Stimulated activated effector memory CD8-positive, alpha-beta T cell treated with anti-CD3 and anti-CD28 coated beads, Interleukin-12 subunit alpha, Interleukin-12 subunit beta, amount 100 ng/mL, for 72 hours (primary cell): ENCODE measurements around the gene DIS3L.
A peak's percentile ranks its signal among the peaks of the same experiment; 100 is the strongest.
"Not testable (repeated sequence)": the region's sequence is repeated elsewhere in the genome, so short reads cannot be mapped to it uniquely, and the experiment has no call there.

ENCODE experiments used
- ATAC-seq: fragments of 150-1000 bp; cut with Tn5 transposase; 2 replicates; pipeline ENCODE4 v1.10.0; 2021
- DNase-seq, 2 donors: peaks; one replicate each; pipeline ENCODE4 v3.0.0; 2021 to 2022; ENCODE audit warnings: low spot score in 2 of 2
- H3K27ac Mint-ChIP-seq: one replicate; pipeline ENCODE4 v1.8.0; 2022; ENCODE audit warnings: mild to moderate bottlenecking, mixed read lengths
- H3K36me3 Mint-ChIP-seq: one replicate; pipeline ENCODE4 v1.8.0; 2022; ENCODE audit warnings: mild to moderate bottlenecking, mixed read lengths
- H3K4me1 Mint-ChIP-seq: one replicate; pipeline ENCODE4 v1.8.0; 2022; ENCODE audit warnings: mixed read lengths
- H3K4me3 Mint-ChIP-seq: one replicate; pipeline ENCODE4 v1.8.0; 2022; ENCODE audit warnings: mild to moderate bottlenecking, mixed read lengths
- H3K9me3 Mint-ChIP-seq: one replicate; pipeline ENCODE4 v1.8.0; 2022; ENCODE audit warnings: mixed read lengths

Gene DIS3L

DNA sequence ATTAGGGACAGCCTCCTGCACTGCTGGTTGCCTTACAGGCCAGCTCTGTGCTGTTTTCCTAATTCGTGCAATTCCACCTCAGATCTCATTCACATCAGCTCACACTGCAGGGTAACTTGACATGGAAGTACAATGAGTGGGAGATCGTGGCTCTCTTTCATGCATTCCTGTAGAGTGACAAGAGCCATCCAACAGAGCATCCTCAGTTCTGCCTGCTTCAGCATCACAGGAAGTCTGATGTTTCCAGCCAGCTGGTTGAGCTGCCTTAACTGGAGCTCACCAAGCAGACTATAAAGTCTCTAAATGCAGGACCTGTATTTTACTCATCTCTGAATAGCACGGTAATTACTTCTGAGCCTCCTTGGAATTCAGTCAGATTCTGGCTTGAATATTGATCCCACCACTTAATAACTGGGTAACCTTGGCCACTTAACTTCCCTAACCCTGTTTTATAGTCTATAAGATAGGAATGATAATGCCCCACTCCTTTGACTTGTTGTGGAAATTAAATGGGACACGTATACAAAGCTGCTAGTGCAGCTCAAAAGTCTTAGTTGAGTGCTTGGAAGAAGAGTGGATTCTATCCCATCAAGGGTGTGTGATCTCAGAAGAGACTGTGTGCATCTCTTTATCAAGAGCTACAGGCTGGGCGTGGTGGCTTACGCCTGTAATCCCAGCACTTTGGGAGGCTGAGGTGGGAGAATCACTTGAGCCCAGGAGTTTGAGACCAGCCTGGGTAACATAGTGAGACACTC, 1.4 kb upstream of the DIS3L start:
- ATAC-seq (no peak), DNase-seq (no peak)
- Mint-ChIP-seq H3K4me3 (peak overlapping the region; percentile 77), H3K4me1 (peaks cover 33% of the 10 kb centered on the region), H3K36me3 (peaks cover 27% of the 10 kb centered on the region), H3K9me3 (no peaks in the 10 kb centered on the region), H3K27ac (peak overlapping the region; percentile 96)

DNA sequence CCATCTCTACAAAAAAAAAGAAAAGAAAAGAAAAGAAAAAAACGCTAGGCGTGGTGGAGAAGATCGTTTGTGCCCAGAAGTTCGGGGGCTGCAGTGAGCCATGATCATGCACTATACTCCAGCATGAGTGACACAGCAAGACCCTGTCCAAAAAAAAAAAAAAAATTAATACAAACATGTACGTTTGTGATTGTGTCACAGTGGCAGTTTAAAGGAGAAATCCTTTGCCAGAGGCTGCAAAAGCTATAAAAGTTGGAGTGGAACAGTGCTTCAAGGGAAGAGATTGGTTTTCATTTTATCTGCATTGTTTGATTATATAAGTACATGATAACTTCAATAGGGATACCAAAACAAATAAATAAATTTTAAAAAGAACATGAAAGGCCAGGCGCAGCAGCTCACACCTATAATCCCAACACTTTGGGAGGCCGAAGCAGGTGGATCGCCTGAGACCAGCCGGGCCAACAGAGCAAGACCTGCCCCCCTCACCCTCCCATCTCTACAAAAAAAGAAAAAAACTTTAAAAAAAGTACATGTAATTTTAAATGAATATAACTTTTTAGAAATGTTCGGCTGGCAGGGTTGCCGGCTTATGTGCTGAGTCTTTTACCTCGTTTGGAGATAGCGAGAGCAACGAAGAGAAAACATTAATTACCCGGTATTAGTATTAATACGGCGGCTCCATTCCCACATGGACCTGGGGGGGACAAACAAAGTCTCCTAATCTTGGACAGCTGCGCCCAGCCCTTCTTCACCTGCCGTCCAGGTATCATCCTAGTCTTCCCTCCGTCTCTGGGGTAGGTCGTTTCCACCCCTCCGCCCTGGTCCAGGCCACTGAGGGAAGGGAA, 573 bp upstream of the DIS3L start:
- ATAC-seq (no peak), DNase-seq (no peak)
- peak overlapping the region; percentile 96 for H3K27ac Mint-ChIP-seq
- peaks cover 33% of the 10 kb centered on the region for H3K4me1 Mint-ChIP-seq
- peaks cover 31% of the 10 kb centered on the region for H3K36me3 Mint-ChIP-seq
- H3K9me3 Mint-ChIP-seq: no peaks in the 10 kb centered on the region
- H3K4me3 Mint-ChIP-seq: peak overlapping the region; percentile 77

DNA sequence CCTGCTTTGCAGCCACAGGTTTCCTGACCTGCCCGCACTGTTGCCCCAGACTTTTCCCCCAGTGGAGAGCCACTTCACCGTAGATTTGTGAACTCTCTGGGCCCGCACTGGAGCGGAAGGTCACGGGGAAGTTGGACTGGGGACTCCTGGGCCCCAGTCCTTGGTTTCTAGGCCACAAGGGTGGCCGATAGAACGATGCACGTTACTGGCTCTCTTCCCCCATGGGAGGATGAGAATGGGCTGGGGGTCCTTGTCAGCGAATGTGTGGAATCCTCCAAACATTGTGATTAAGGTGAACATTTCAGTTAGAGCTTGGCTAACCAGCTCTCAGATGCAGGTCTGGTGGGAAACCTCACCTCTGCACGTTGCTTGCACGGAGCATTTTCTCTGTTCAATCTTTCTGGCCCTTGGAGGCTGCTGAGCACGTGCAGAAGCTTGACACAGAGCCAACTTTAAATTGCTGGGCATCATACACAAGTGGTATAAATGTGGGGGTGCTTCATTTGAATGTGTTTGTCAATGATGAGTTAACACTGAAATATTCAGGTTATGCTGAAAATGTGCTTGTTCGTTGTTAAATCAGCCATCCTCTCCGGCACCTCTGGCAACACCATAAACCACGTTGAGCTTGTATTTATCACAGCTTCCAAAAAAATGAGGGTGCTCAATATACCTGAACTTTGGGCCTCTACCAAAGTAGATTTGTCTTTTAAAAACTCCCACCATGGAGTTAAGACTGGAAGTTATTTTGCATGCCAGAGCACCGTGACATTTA, 976 bp downstream of the DIS3L start:
- no peaks in the 10 kb centered on the region for H3K9me3 Mint-ChIP-seq
- DNase-seq: no peak
- ATAC-seq: peak; percentile 9
- peaks cover 33% of the 10 kb centered on the region for H3K4me1 Mint-ChIP-seq
- peaks cover 39% of the 10 kb centered on the region for H3K36me3 Mint-ChIP-seq
- H3K4me3 Mint-ChIP-seq: peak overlapping the region; percentile 77
- peak overlapping the region; percentile 96 for H3K27ac Mint-ChIP-seq

DNA sequence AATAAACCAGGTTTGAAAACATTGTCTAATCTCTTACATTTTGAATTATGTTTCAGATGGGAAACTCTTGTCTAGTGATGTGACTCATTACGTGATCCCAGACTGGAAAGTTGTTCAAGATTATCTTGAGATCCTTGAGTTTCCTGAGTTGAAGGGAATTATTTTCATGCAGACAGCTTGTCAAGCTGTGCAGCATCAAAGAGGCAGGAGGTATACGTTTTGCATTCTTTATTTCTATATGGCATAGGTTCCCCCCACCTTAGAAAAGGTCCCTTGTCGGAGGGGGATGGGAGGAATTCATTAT, 1.5 kb downstream of the DIS3L start:
- Mint-ChIP-seq H3K36me3 (peaks cover 44% of the 10 kb centered on the region), H3K27ac (peak overlapping the region; percentile 96), H3K4me1 (peaks cover 33% of the 10 kb centered on the region), H3K9me3 (no peaks in the 10 kb centered on the region), H3K4me3 (peak overlapping the region; percentile 77)
- no peak for DNase-seq
- ATAC-seq: no peak

DNA sequence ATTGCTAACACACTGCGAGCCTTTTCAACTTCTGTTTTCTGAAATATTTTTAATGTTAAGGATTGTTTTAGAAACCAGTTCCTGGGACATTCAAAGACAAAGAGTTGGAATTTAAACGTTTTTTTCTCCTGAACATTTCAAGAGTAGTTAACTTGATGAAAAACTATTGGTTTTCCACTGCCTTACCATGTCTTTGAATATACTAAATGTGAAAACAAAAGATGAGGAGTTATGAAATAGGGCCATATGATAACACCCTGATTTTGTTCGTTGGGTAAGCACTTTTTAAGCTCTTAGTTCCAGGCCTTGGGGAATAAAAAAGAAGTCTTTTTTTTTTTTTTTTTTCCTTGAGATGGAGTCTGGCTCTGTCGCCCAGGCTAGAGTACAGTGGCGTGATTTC, 2.8 kb downstream of the DIS3L start:
- ATAC-seq (no peak), DNase-seq (no peak)
- no peak overlapping the region for H3K4me3 Mint-ChIP-seq
- H3K36me3 Mint-ChIP-seq: peaks cover 54% of the 10 kb centered on the region
- H3K27ac Mint-ChIP-seq: peak overlapping the region; percentile 43
- no peaks in the 10 kb centered on the region for H3K9me3 Mint-ChIP-seq
- peaks cover 31% of the 10 kb centered on the region for H3K4me1 Mint-ChIP-seq

DNA sequence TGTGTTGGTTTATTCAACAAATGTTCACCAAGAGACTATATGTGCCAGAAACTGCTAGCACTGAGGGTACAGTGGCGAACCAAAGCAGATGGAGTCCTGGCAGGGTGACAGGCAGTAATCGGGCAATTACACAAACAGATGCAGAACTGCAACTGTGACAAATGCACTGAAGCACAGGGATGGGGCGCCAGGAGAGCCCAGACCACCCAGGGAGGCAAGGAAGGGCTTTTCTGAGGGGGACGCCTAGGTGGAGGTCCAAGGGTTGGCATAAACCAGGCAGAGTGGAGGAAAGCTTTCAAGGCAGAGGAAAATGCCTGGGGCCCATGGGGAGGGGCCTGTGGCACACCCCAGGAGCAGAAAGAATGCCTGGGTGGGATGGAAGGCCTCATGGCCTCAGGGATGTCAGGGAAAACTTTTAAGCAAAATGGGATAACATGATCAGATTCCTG, 5.5 kb downstream of the DIS3L start:
- Mint-ChIP-seq H3K4me1 (peaks cover 32% of the 10 kb centered on the region), H3K9me3 (no peaks in the 10 kb centered on the region), H3K4me3 (no peak overlapping the region), H3K27ac (peak overlapping the region; percentile 67), H3K36me3 (peaks cover 42% of the 10 kb centered on the region)
- DNase-seq: no peak
- no peak for ATAC-seq

DNA sequence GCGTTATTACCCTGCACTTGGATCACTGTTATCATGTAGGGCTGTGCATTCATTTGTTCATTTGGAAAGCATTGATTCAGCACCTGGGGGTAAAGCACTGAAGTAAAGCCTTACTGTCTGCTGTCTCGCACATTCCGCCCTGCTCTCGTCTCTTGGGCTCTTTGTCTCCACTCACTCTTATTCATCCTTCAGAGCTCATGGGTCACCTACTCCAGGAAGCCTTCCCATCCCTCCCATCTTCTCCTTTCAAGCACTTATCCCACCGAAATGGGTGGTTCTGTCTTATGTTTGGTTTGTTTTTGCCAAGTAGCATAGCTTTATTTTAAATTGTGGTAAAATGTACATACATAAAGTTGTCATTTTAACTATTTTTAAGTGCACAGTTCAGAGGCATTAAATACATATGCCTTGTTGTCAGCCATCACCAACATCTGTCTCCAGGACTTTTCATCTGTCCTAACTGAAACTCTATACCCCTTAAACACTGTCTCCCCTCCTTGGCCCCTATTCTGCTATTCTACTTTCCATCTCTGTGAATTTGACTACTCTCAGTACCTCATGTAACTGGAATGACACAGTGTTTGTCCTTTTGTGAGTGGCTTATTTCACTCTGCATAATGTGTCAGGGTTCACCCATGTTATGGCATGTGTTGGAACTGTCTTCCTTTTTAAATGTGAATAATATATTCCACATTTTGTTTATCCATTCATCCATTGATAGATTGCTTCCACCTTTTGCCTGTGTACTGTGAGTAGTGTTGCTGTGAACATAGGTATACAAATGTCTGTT, 9.3 kb downstream of the DIS3L start:
- no peak for DNase-seq

DNA sequence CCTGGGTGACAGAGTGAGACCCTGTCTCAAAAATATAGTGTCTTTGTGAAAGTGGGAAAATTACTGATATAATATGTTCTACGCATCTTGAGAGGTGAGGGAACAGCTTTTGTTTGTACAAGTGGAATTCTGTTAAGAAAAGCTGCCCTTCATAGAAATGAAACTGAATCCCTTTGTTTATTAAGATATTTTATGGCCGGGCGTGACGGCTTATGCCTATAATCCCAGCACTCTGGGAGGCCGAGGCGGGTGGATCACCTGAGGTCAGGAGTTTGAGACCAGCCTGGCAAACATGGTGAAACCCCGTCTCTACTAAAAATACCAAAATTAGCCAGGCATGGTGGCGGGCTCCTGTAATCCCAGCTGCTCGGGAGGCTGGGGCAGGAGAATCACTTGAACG, 11.1 kb downstream of the DIS3L start:
- H3K4me1 Mint-ChIP-seq: peaks cover 22% of the 10 kb centered on the region
- not testable (repeated sequence) for H3K9me3 Mint-ChIP-seq, ATAC-seq, H3K4me3 Mint-ChIP-seq, H3K27ac Mint-ChIP-seq, DNase-seq
- H3K36me3 Mint-ChIP-seq: peaks cover 36% of the 10 kb centered on the region

More for the DNA sequence above, 9.3 kb downstream of the DIS3L start:
- Mint-ChIP-seq H3K27ac (peak overlapping the region; percentile 12), H3K36me3 (peaks cover 29% of the 10 kb centered on the region), H3K4me1 (peaks cover 22% of the 10 kb centered on the region), H3K9me3 (no peaks in the 10 kb centered on the region), H3K4me3 (no peak overlapping the region)
- ATAC-seq: no peak

DNA sequence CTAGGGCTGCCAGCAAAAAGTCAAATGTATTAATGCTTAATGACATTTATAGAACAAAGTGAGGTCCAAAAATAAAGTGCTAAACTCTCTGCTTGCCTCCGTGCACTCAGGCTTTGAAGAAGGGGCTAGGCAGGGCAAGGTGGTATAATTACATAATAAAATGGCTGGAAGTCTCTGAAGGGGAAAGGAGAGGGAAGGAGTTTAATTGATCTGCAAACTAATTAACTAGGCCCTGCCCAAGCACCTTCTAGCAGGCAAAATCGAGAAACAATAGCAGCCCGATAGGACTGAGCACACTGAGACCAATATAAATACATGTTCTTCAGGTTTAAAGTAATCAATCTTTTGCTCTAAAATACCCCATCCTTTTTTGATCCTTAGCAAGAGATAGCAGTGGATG, 13.0 kb downstream of the DIS3L start:
- Mint-ChIP-seq H3K9me3 (no peaks in the 10 kb centered on the region), H3K36me3 (peaks cover 41% of the 10 kb centered on the region)

DNA sequence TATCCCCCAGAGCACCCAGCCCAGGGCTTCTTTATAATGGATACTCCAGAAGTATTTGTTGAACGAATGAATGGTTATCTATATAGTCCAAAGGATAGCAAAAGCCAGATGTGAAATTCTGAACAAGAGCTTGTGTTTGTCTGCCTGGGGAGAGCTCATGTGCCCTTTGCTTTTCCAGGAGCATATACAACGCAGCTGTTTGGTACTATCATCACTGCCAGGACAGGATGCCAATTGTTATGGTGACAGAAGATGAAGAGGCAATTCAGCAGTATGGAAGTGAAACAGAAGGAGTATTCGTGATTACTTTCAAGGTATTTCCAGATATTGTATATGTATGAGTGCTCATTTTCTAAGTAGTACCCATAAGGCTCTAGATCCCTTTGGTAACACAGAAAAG, 15.2 kb downstream of the DIS3L start:
- H3K9me3 Mint-ChIP-seq: no peaks in the 10 kb centered on the region
- DNase-seq (no peak), ATAC-seq (no peak)
- H3K27ac Mint-ChIP-seq: peak overlapping the region; percentile 13
- H3K4me1 Mint-ChIP-seq: peaks cover 8% of the 10 kb centered on the region
- H3K4me3 Mint-ChIP-seq: no peak overlapping the region
- peaks cover 63% of the 10 kb centered on the region for H3K36me3 Mint-ChIP-seq

More for the DNA sequence above, 13.0 kb downstream of the DIS3L start:
- Mint-ChIP-seq H3K4me1 (peaks cover 18% of the 10 kb centered on the region), H3K4me3 (no peak overlapping the region), H3K27ac (peak overlapping the region; percentile 27)
- no peak for ATAC-seq
- DNase-seq: no peak

DNA sequence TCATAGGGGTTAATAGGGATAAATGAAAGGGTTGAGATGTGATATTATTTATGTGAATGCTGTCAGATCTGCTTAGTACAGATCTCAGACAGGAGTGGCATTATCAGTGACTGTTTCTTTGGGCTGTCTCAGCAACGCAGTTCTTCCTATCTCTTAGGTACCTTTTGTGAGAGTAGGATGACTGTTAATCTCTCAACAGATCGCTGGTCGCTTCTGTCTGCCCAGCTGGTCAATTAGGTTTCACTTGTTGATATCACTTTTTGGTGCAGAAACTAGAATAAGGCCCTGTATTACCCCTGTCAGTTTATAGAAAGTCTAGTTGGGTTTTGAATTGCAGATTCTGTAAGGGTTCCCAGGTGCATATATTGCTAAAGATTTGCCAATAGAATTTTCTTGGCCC, 16.5 kb downstream of the DIS3L start:
- DNase-seq: no peak
- peaks cover 73% of the 10 kb centered on the region for H3K36me3 Mint-ChIP-seq
- no peak for ATAC-seq
- H3K9me3 Mint-ChIP-seq: no peaks in the 10 kb centered on the region
- peaks cover 7% of the 10 kb centered on the region for H3K4me1 Mint-ChIP-seq
- no peak overlapping the region for H3K4me3 Mint-ChIP-seq
- no peak overlapping the region for H3K27ac Mint-ChIP-seq

DNA sequence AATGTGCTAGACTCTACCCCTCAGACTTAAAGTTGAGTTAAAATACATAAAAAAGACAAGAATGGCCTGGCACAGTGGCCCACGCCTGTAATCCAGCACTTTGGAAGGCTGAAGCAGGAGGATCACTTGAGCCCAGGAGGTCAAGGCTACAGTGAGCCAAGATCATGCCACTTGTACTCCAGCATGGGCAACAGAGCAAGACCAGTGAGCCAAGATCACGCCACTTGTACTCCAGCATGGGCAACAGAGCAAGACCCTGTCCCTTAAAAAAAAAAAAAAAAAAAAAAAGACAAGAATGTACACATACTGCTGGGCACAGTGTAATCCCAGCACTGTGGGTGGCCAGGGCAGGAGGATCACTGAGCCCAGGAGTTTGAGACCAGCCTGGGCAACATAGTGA, 17.4 kb downstream of the DIS3L start:
- no peak overlapping the region for H3K4me3 Mint-ChIP-seq
- H3K27ac Mint-ChIP-seq: peak overlapping the region; percentile 33
- no peak for DNase-seq
- ATAC-seq: no peak
- H3K4me1 Mint-ChIP-seq: peaks cover 7% of the 10 kb centered on the region
- H3K36me3 Mint-ChIP-seq: peaks cover 78% of the 10 kb centered on the region
- H3K9me3 Mint-ChIP-seq: no peaks in the 10 kb centered on the region

DNA sequence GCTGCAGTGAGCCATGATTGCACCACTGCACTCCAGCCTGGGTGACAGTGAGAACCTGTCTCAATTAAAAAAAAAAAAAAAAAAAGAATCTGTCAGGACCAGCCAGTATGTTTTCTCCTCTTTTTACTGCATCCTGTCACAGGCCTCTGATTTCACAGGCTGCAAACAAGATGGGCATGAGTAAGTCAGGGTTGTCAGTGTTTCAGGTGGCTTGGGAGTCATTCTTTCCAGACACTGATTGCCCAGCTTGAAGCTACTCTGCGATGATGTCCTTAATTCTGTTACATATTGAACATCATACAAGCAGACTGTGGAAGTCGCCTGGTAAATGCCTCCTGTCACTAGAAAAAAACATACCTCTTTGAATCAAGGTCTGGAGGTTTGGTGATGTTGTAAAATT, 18.8 kb downstream of the DIS3L start:
- Mint-ChIP-seq H3K9me3 (no peaks in the 10 kb centered on the region), H3K27ac (peak overlapping the region; percentile 33), H3K4me1 (peaks cover 7% of the 10 kb centered on the region), H3K4me3 (no peak overlapping the region), H3K36me3 (peaks cover 92% of the 10 kb centered on the region)
- DNase-seq: no peak
- peak; percentile 61 for ATAC-seq

DNA sequence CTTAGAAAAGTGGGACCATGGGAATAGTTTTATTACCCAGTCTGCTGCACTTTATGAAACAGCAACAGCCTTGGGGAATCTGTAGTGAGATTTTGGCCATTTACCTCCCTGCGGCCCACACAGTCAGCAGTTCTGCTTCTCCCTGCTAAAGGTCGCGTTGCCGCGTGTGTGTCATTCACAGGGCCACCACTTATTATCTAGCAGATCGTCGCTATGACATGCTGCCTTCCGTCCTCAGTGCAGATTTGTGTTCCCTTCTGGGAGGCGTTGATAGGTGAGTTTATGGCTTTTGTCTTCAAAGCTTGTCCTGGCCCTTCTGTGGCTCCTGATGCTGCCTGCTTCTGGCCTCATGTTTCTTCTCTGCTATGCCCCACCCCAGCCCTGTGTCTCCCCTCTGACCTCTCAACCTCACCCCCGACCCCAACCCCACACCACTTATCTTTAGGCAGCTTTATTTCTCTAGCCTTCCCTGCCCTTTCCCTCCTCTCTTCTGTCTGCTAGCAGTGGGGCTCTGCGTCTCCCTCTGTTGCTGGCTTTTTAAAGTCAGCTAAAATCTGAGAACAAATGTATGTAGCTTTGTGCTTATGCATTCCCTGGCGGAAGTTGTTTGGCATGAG, 30.1 kb downstream of the DIS3L start:
- Mint-ChIP-seq H3K4me1 (no peaks in the 10 kb centered on the region), H3K27ac (no peak overlapping the region)

More for the DNA sequence above, 30.1 kb downstream of the DIS3L start:
- DNase-seq: no peak
- H3K9me3 Mint-ChIP-seq: no peaks in the 10 kb centered on the region
- H3K4me3 Mint-ChIP-seq: no peak overlapping the region
- peaks cover 99% of the 10 kb centered on the region for H3K36me3 Mint-ChIP-seq
- ATAC-seq: no peak
